HFFc6 (cell line): ENCODE measurements around the gene GRK1. TPM values are rescaled to one million over a fixed set of nuclear protein-coding genes. Genes with fewer than 3 reads are reported as not detected.
A peak's percentile ranks its signal among the peaks of the same experiment; 100 is the strongest.

Experiments used
- DNase-seq: peaks from one replicate; pipeline ENCODE4 v3.0.0-alpha.2; 2018
- H3K27ac Mint-ChIP-seq: 2 replicates; pipeline ENCODE4 v1.8.0; 2020; ENCODE audit warnings: mild to moderate bottlenecking, mixed read lengths
- H3K27me3 Mint-ChIP-seq: 2 replicates; pipeline ENCODE4 v1.8.0; 2021; ENCODE audit warnings: mild to moderate bottlenecking, moderate library complexity, mixed read lengths; ENCODE audit not compliant: insufficient read depth
- H3K36me3 Mint-ChIP-seq: 2 replicates; pipeline ENCODE4 v1.8.0; 2021; ENCODE audit warnings: low read depth, mixed read lengths
- H3K4me1 Mint-ChIP-seq: 2 replicates; pipeline ENCODE4 v1.8.0; 2020; ENCODE audit warnings: low read depth, mixed read lengths
- H3K4me3 Mint-ChIP-seq: 2 replicates; pipeline ENCODE4 v1.8.0; 2020; ENCODE audit warnings: mild to moderate bottlenecking, moderate library complexity, mixed read lengths
- H3K9me3 Mint-ChIP-seq: 2 replicates; pipeline ENCODE4 v1.8.0; 2020; ENCODE audit warnings: mild to moderate bottlenecking, mixed read lengths
- CTCF ChIP-seq: fragments of 200-600 bp; sonication (generic); IDR thresholded peaks from 2 replicates; pipeline ENCODE4 v1.5.0; 2021; ENCODE audit warnings: antibody characterized with exemption, mild to moderate bottlenecking
- total RNA-seq, 6 experiments: library from RNA; stranded (reverse); fragmentation: NEBNext Ultra II Directional; extraction: Animal tissue kit (Norgen Biotek cat#: 25700); gene quantifications; 2 replicates in 1 of 6; 3 replicates in 5 of 6; pipeline ENCODE4 v1.2.3, GENCODE V29; 2021

Gene GRK1
- total RNA-seq, 6 experiments from 2014 or later = not detected

DNA sequence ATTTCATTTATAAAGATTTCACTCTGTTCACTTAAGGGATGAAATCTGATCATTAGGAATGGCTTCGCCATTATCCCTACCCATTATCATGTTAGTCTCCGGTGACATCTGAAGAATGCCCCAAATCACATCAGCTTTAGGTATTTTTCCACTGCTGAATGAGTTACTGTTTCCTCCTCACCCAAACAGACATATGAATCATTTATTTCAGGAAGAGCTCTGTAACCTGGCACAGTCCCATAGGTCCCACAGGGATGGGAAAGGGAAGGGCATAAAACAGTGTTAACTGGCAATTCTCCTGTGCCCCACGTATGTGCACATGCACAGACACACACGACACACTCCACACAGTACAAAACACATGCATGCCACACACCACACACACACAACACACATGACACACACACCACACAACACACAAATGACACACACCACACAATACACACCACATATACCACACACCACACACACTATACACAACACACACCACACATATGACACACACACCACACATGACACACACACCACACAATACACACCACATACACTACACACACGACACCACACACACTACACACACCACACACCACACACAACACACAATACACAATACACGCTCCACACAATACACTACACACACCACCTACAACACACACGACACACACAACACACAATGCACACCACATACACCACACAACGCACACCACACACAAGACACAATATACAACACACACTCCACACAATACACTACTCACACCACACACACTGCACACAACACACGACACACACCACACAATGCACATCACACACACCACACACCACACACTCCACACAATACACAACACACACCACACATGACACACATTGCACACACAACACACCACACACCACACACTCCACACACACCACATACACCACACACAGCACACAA lies 107.4 kb downstream of the GRK1 start:
- H3K27me3 Mint-ChIP-seq = peaks cover 14% of the 10 kb centered on the region
- peak; percentile 54 for DNase-seq
- H3K4me3 Mint-ChIP-seq = no peak overlapping the region
- no peak overlapping the region for H3K27ac Mint-ChIP-seq
- TF ChIP-seq CTCF = no peak
- peaks cover 19% of the 10 kb centered on the region; the same call in 1 of the 2 replicates for H3K4me1 Mint-ChIP-seq
- peaks cover 25% of the 10 kb centered on the region for H3K9me3 Mint-ChIP-seq
- peaks cover 13% of the 10 kb centered on the region for H3K36me3 Mint-ChIP-seq

DNA sequence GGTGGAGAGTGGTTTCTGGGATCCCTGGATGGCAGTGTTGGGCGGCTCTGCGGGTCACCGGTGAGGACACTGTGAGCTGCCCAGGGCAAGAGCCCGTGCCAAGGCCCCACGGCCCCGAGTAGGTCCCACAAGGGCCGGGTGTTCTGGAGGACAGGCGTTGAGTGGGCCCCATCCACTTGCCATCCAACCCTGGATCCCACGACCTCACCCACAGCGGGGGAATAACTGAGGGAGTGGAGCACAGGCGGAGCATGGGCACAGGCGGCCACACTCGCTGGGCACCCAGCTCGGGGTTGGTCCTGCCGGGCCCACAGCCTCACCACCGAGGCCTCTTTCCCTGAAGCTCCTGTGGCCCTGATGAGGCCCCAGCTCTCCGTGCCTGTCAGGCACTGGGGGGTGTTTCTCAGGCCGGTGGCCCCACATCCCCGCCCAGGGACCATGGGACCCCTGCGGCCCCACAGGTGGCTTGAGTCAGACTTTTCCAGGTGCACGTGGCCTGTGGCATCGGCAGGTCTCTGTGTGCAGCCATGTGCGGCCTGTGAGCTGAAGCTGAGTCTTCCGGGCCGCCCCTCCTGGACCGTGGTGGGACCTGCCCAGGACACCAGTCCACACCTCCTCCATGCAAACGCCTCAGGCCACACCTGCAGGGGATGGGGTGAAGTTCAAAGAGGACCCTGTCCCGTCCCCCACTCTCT lies 108.6 kb downstream of the GRK1 start:
- peaks cover 5% of the 10 kb centered on the region; the same call in 1 of the 2 replicates for H3K36me3 Mint-ChIP-seq
- peaks cover 13% of the 10 kb centered on the region; the same call in 1 of the 2 replicates for H3K4me1 Mint-ChIP-seq
- H3K9me3 Mint-ChIP-seq = peaks cover 18% of the 10 kb centered on the region
- TF ChIP-seq CTCF = no peak
- peaks cover 14% of the 10 kb centered on the region for H3K27me3 Mint-ChIP-seq
- DNase-seq = no peak
- no peak overlapping the region for H3K4me3 Mint-ChIP-seq
- no peak overlapping the region for H3K27ac Mint-ChIP-seq

- no peak overlapping the region for H3K4me3 Mint-ChIP-seq
- TF ChIP-seq CTCF = no peak
Observed at GRCh38 chr13:113776231-113777125, 109.5 kb downstream of the GRK1 start.

DNA sequence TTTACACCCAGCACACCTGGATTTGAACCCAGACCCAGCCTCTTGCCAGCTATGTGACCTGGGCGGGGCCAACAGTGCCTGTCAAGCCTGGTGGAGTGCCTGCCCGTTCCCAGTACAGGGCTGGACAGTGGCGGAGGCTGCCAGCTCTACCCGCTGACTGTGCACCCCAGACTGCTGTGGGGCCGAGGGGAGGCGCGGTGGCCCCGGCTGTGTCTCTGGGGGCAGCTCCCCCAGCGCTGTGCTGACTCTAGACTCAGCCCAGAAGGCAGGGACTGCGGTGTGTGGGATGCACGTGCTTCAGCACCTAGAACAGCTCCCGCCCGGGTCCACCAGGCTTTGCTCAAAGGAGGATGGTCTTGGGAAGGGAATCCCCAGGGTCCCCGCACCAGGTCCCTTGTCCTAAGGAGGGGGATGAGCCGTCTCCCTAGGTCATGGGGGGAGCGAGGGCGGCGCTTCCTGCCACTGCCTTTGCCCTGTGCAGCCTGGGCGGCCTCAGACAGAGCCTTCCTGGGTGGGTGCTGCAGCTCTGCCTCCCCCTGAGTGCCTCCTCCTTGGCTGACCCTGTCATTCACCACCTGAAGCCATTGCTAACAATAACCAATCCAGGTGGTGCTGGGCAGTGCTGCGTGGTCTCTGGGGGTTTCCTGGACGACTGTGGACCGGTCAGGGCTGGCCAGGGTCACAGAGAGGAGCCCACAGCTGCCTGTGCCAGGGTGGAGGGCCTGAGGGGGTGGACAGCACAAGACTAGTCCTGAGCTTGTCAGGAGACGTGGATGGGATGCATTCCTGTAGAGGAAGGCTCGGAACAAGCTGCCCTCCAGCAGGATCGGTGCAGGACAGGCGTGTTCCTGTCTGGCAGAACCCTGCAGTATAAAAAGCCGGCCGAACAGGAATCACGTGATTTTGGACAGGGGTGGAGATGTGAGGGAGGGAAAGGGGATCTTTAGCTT lies 110.6 kb downstream of the GRK1 start:
- no peak overlapping the region for H3K27ac Mint-ChIP-seq
- peaks cover 4% of the 10 kb centered on the region; the same call in 1 of the 2 replicates for H3K4me1 Mint-ChIP-seq
- no peak for DNase-seq
- peaks cover 2% of the 10 kb centered on the region for H3K9me3 Mint-ChIP-seq
- no peak for TF ChIP-seq CTCF
- H3K4me3 Mint-ChIP-seq = no peak overlapping the region
- H3K36me3 Mint-ChIP-seq = no peaks in the 10 kb centered on the region; the same call in 1 of the 2 replicates
- peaks cover 14% of the 10 kb centered on the region for H3K27me3 Mint-ChIP-seq

More at GRCh38 chr13:113776231-113777125, 109.5 kb downstream of the GRK1 start:
- Mint-ChIP-seq H3K4me1 (peaks cover 13% of the 10 kb centered on the region; the same call in 1 of the 2 replicates), H3K27ac (no peak overlapping the region), H3K36me3 (no peaks in the 10 kb centered on the region; the same call in 1 of the 2 replicates), H3K27me3 (peaks cover 14% of the 10 kb centered on the region), H3K9me3 (peaks cover 12% of the 10 kb centered on the region)
- DNase-seq = no peak
